Activated naive CD4-positive, alpha-beta T cell treated with anti-CD3 and anti-CD28 coated beads for 36 hours (primary cell): ENCODE measurements around the gene IL10. TPM values are rescaled to one million over a fixed set of nuclear protein-coding genes. Genes with fewer than 3 reads are reported as not detected.

Source experiments
- total RNA-seq, 2 experiments: library from RNA; stranded (reverse); gene quantifications; one replicate each; pipeline ENCODE4 v1.2.3, GENCODE V29; 2021

Gene IL10
- total RNA-seq, 2 experiments from 2014 or later, result not detected

Other genes with a start within 250 kb of the IL10 start
- gene EIF2D, start 160.0 kb downstream of the IL10 start, total RNA-seq, result 100 to 1,000 TPM; 116 to 122 TPM
- 1 to 10 TPM; 6.5 to 6.7 TPM for gene DYRK3, start 137.0 kb downstream of the IL10 start, total RNA-seq
- 10 to 100 TPM; 83.4 to 85.3 TPM for gene MAPKAPK2, start 87.6 kb downstream of the IL10 start, total RNA-seq
- gene IL19, start 1.7 kb downstream of the IL10 start, total RNA-seq, result not detected
- gene IL20, start 93.1 kb upstream of the IL10 start, total RNA-seq, result under 1 TPM in 1 of 2 experiments, not detected in 1; 0.31 TPM
- gene IL24, start 124.9 kb upstream of the IL10 start, total RNA-seq, result 10 to 100 TPM; 44.0 to 46.7 TPM
- 10 to 100 TPM; 49.6 to 52.1 TPM for gene FCMR, start 149.4 kb upstream of the IL10 start, total RNA-seq
- gene PIGR, start 174.0 kb upstream of the IL10 start, total RNA-seq, result under 1 TPM in 1 of 2 experiments, not detected in 1; 0.10 TPM
- not detected for gene FCAMR, start 198.0 kb upstream of the IL10 start, total RNA-seq